Activated T-cell treated with anti-CD3 and anti-CD28 coated beads, Interleukin-2, amount 50 U/mL, for 4 hours (primary cell): ENCODE data around the gene MAPK10. TPM values are rescaled to one million over a fixed set of nuclear protein-coding genes. Genes with fewer than 3 reads are reported as not detected.
"Not testable (repeated sequence)": the region's sequence is repeated elsewhere in the genome, so short reads cannot be mapped to it uniquely, and the experiment has no call there.

Source experiments
- ATAC-seq, 2 donors: fragments of 200-7000 bp; cut with Tn5 transposase; one replicate each; pipeline ENCODE4 v1.10.0; 2021
- DNase-seq: peaks from one replicate; pipeline ENCODE4 v3.0.0-alpha.2; 2020
- H3K27me3 Mint-ChIP-seq: one replicate; pipeline ENCODE4 v1.8.0; 2021; ENCODE audit warnings: low read depth, mixed read lengths
- H3K36me3 Mint-ChIP-seq: one replicate; pipeline ENCODE4 v1.8.0; 2022; ENCODE audit warnings: mixed read lengths; ENCODE audit not compliant: insufficient read depth
- H3K4me1 Mint-ChIP-seq: one replicate; pipeline ENCODE4 v1.8.0; 2021; ENCODE audit warnings: low read depth, mixed read lengths
- H3K4me3 Mint-ChIP-seq: one replicate; pipeline ENCODE4 v1.8.0; 2021; ENCODE audit warnings: mild to moderate bottlenecking, moderate library complexity, mixed read lengths
- H3K9me3 Mint-ChIP-seq: one replicate; pipeline ENCODE4 v1.8.0; 2021; ENCODE audit warnings: mixed read lengths
- total RNA-seq, 3 donors: library from RNA; stranded (reverse); gene quantifications; one replicate each; pipeline ENCODE4 v1.2.1, GENCODE V29; 2021

Gene MAPK10
- total RNA-seq, 3 donors from 2014 or later: 0.27 to 0.55 TPM; not detected in 1

DNA sequence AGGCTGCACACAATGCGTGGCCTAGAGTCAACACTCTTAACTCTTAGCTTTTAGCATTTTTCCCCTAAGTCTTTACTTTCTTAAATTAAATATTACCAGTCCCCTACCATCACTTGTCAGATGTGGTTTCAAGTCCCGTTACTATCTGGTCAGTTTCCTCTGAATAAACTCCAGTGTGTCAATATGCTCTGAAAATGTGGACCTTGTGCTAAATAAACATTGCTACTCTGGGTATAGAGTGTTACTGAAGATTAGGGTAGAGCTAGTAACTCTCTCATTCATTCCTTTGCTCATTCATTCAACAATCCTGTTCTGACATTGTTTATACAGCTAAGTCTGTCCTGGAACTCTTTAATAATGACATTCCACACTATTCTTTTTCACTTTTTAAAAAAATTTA, 251.0 kb downstream of the MAPK10 start:
- Mint-ChIP-seq H3K36me3 (no peaks in the 10 kb centered on the region), H3K27me3 (no peaks in the 10 kb centered on the region), H3K4me1 (no peaks in the 10 kb centered on the region), H3K4me3 (no peak overlapping the region), H3K9me3 (peaks cover 18% of the 10 kb centered on the region)
- no peak for ATAC-seq
- DNase-seq: no peak

DNA sequence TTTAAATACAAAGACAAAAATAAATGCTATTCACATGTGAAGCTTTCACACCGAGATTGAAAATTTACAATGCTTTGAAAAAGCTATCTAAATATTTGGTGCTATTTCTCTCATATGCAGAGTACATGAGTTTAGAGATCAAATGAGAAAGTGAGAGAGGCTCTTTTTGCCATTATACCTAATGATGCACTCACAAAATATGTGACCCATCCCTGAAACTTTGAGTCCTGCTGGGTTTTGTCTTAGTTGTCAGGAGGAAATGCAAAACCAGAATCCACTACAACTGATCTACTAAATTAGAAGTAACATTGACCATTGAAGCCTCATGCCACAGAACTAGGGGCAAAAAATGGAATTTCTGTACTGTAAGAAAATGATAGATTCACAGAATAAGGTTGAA, 251.7 kb downstream of the MAPK10 start:
- no peaks in the 10 kb centered on the region for H3K27me3 Mint-ChIP-seq
- DNase-seq (no peak), ATAC-seq (no peak)
- H3K36me3 Mint-ChIP-seq: no peaks in the 10 kb centered on the region
- H3K9me3 Mint-ChIP-seq: peaks cover 13% of the 10 kb centered on the region
- H3K4me3 Mint-ChIP-seq: no peak overlapping the region
- no peaks in the 10 kb centered on the region for H3K4me1 Mint-ChIP-seq

DNA sequence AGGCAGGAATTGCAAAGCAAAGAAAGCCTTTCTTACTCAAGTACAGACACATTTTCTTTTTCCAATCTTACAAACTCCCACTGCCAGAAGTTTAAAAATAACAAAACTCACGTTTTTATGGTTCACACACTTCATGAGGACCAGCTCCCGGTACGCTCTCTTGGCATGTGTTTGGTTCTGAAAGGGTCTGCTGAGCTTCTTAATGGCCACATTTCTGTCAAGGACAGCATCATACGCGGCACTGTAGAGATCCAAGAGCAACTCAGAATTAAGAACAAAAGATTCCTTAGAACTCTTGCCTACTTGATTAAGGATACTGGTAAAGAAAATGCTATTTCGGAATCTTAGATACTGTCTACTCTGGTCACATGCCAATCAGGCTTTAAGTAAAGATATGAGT, 252.7 kb downstream of the MAPK10 start:
- Mint-ChIP-seq H3K36me3 (no peaks in the 10 kb centered on the region), H3K27me3 (no peaks in the 10 kb centered on the region), H3K4me1 (no peaks in the 10 kb centered on the region), H3K4me3 (no peak overlapping the region), H3K9me3 (peaks cover 6% of the 10 kb centered on the region)
- DNase-seq: no peak
- no peak for ATAC-seq

DNA sequence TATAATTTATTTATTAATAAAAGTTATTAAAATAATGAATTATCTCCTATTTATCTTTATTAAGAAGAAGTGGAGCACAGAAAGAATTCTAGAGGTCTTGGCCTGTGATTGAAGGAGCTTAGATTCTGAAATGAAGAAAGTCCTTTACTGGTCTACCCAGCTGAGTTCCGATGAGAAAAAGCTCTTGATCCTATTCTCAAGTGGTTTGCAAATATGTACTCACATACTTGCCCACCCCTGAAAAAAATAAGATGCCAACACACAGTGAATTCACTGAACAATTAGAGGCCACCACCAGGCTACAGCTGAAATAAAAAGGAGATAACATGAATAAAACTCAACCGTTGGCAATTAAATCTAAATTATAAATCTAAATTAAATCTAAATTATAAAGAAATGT, 253.4 kb downstream of the MAPK10 start:
- no peaks in the 10 kb centered on the region for H3K27me3 Mint-ChIP-seq
- H3K36me3 Mint-ChIP-seq: no peaks in the 10 kb centered on the region
- no peaks in the 10 kb centered on the region for H3K4me1 Mint-ChIP-seq
- H3K4me3 Mint-ChIP-seq: no peak overlapping the region
- peaks cover 5% of the 10 kb centered on the region for H3K9me3 Mint-ChIP-seq
- DNase-seq (no peak), ATAC-seq (no peak)

DNA sequence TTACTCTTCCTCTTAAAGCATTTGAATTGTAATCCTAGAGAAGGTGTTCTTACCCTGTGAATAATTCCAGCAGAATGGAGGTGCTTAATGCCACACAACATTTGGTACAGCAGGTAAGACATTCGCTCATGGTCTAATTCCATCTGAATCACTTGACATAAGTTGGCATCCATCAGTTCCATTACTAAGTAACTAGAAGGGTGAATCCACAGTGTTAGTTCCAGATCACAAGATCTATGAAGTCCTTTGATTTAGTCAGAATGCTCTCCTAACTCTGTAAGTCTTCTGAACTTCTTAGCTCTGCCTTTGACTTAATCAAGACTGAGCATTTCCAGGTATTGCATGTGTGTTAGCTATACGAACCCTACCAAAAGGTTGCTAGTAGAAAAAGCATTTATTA, 258.0 kb downstream of the MAPK10 start:
- ATAC-seq: no peak
- H3K27me3 Mint-ChIP-seq: no peaks in the 10 kb centered on the region
- no peak for DNase-seq
- no peak overlapping the region for H3K4me3 Mint-ChIP-seq
- H3K9me3 Mint-ChIP-seq: no peaks in the 10 kb centered on the region
- H3K36me3 Mint-ChIP-seq: no peaks in the 10 kb centered on the region
- no peaks in the 10 kb centered on the region for H3K4me1 Mint-ChIP-seq

DNA sequence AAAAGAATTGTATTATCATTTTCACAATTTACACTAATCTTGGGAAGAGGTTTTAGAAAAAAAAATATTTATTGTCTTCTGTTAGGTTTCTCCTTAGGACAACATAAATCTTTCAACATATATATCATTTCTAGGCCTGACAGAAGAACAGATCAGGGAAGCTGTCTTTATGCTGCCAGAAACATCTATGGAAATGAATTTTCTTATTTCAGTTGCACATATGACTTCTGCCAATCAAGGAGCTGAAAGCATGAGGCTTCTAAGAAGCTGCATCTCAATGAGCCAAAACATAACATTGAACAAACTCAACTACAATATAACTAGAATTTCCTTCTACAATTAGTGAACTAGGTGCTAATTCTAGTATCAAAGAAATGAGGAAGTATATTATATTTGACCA, 258.4 kb downstream of the MAPK10 start:
- Mint-ChIP-seq H3K27me3 (no peaks in the 10 kb centered on the region), H3K36me3 (no peaks in the 10 kb centered on the region), H3K4me1 (no peaks in the 10 kb centered on the region), H3K4me3 (no peak overlapping the region), H3K9me3 (no peaks in the 10 kb centered on the region)
- ATAC-seq: no peak
- no peak for DNase-seq

DNA sequence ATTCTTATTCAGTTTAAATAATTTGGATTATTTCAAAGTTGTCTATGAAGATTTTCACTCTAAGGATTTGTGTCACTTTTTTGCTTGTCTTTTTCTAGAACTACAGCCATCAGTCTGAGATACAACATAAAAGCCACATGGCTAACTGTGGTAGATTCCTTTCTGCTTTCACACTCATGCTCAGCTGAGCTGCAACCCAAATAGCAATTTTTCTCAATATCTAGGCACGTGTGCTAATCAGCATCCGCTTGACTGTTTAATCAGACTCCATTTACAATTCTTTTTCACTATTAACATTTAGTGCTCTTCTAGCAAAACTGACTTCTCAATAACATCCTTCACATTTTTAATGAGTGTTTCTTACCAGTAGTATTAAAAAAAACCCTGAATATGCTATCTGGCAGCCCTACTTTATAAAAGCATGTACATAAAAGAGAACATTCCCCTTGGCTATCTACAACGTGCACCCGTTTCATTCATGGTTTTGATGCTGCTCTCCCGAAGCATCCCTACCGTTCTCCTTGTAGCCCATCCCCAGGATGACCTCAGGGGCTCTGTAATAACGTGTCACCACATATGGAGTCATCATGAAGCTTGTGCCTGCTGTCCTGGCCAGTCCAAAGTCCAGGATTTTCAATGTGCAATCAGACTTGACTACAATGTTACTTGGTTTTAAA, 259.2 kb downstream of the MAPK10 start:
- no peak for DNase-seq
- no peak for ATAC-seq
- Mint-ChIP-seq H3K27me3 (no peaks in the 10 kb centered on the region), H3K4me3 (no peak overlapping the region), H3K4me1 (no peaks in the 10 kb centered on the region), H3K9me3 (no peaks in the 10 kb centered on the region), H3K36me3 (no peaks in the 10 kb centered on the region)

DNA sequence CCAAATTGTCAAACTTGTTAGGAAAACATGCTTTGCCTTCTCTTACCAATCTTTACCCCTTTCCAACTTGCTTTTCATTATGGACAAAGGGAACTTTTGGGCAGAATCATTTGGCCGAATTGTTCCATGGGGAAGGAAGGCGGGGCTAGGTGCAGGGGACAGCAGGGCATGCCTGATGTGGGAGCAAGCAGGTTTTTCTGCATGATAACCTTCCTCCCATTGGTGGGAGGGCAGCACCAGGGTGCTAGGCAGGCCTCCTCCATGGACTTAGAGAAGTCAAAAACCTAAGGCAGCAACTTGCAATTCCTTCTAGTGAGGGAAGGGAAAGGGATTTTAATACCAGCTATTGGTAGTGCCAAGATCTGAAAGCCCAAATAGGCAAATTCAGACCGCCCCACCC, 260.5 kb downstream of the MAPK10 start:
- ATAC-seq (no peak), DNase-seq (no peak)
- Mint-ChIP-seq H3K27me3 (no peaks in the 10 kb centered on the region), H3K4me1 (no peaks in the 10 kb centered on the region), H3K9me3 (no peaks in the 10 kb centered on the region), H3K4me3 (no peak overlapping the region), H3K36me3 (no peaks in the 10 kb centered on the region)

DNA sequence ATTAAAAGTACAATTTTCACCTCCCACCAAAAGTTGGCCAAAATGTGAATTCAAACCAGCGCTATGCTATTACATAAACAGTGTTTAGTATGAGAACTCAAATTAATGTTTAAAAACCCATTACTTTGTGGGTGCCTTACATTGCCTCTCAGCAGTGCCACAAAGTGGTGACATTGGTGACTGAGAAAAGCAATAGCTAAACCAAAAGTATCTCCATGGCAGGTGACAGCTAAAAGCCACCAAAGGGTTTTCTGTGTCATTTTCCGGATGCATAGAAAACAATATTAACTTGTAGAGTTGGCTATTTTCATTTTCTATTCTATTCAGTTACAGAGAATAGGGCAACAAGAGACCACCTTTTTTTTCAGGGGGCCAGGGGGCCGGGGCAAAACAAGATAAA, 261.2 kb downstream of the MAPK10 start:
- Mint-ChIP-seq H3K36me3 (no peaks in the 10 kb centered on the region), H3K27me3 (no peaks in the 10 kb centered on the region), H3K9me3 (no peaks in the 10 kb centered on the region), H3K4me1 (no peaks in the 10 kb centered on the region), H3K4me3 (no peak overlapping the region)
- ATAC-seq: no peak
- no peak for DNase-seq

DNA sequence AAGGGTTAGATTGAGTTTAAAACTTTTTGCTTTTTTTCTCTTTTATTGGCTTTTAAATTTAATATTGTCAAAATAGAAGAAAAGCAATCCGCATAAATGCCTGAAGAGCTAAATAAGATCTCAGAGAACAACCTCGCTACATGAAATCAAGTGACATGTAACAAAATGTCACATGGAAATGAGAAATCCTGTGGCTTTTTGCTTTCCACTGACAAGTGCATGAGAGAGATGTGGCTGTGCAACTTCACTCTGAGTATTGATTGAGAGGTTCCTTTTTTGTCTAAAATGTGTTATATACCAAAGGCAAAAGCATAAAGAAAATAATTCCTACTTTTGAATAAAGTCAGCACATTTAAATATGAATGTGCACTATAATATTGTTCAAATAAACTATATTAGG, 263.5 kb downstream of the MAPK10 start:
- no peaks in the 10 kb centered on the region for H3K36me3 Mint-ChIP-seq
- no peak for DNase-seq
- H3K4me3 Mint-ChIP-seq: no peak overlapping the region
- H3K4me1 Mint-ChIP-seq: no peaks in the 10 kb centered on the region
- H3K9me3 Mint-ChIP-seq: no peaks in the 10 kb centered on the region
- ATAC-seq: no peak
- no peaks in the 10 kb centered on the region for H3K27me3 Mint-ChIP-seq

DNA sequence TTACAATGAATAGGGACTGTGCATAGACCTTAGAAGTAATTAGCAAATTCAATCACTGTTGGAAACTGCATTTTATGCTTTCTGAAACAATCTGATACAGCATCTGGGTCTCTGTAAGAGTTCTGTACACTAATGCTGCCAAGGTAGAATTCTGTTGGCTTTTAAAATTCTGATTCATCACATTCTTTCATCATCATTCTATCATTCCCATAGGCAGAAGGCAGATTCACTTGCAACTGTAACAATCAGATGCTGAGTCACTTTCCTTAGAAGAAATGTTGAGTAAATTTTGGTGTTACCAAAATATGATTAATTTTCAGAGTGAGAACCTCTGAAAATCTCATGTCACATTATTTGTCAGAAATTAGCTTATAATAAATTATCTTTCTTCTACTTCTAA, 267.2 kb downstream of the MAPK10 start:
- no peak for ATAC-seq
- H3K4me3 Mint-ChIP-seq: no peak overlapping the region

DNA sequence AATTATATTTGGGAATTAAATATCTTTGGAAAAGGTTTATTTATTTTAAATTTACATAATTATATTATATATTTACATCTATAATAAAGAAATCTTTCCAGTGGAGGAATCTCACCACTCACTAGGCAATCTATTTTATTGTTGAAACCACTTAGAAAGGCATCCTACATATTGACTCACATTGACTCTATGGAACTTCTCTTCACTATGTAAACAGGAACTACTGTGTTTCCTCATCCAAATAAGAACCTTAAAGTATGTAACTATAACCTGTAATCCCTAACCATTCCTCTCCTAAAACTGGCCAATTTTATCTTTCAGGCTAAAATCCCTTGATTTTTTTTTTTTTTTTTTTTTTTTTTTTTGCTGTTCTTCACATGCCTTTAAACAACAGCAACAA, 268.7 kb downstream of the MAPK10 start:
- DNase-seq (no peak), ATAC-seq (no peak)
- Mint-ChIP-seq H3K27me3 (no peaks in the 10 kb centered on the region), H3K4me1 (no peaks in the 10 kb centered on the region), H3K36me3 (no peaks in the 10 kb centered on the region), H3K4me3 (no peak overlapping the region), H3K9me3 (peaks cover 4% of the 10 kb centered on the region)

More for the DNA sequence above, 267.2 kb downstream of the MAPK10 start:
- no peaks in the 10 kb centered on the region for H3K4me1 Mint-ChIP-seq
- H3K9me3 Mint-ChIP-seq: peaks cover 4% of the 10 kb centered on the region
- DNase-seq: no peak
- H3K36me3 Mint-ChIP-seq: no peaks in the 10 kb centered on the region
- no peaks in the 10 kb centered on the region for H3K27me3 Mint-ChIP-seq

DNA sequence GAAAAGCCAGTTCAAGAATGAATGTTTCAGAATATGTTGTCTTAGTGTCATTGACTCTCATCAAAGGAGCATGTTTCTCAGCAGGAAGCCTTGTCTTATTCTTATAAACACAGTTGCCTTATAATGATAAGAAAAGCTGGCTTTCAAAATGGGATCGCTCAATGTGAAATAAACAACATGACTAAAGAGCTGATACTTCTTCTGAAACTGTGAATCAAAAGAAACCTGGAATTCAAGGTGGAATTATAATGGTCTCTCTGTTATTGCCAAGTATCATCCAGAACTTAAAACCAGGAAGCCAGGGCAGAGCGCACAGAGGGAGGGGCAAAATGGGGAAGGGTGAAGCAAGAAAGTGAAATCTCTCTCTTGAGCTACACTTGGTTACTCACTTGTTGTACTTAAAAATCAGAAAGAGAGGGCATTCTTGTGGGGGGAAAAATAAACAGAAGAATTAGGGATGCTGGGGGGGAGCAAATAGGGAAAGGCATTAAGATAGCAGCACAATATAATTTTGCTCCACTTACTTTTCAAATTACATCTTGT, 270.0 kb downstream of the MAPK10 start:
- Mint-ChIP-seq H3K36me3 (no peaks in the 10 kb centered on the region), H3K9me3 (peaks cover 4% of the 10 kb centered on the region), H3K27me3 (no peaks in the 10 kb centered on the region), H3K4me3 (no peak overlapping the region), H3K4me1 (no peaks in the 10 kb centered on the region)
- ATAC-seq (no peak), DNase-seq (no peak)

DNA sequence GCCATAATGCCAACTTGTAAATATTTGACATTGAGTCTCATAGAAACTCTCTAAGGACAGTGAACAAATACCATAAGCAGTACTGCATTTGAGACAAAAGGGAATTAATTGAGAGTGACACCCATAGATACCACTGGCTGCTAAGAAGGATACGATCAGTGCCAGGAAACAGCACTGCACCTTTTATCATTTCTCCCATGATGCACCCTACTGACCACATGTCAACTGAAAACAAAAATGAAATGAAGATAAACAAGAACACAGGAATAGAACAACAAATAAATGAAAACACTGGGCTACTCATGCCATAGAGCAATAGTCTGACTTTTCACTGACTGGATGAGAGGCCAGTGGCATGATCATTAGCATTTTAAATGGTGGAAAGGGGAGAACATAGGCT, 270.8 kb downstream of the MAPK10 start:
- no peaks in the 10 kb centered on the region for H3K4me1 Mint-ChIP-seq
- no peak for ATAC-seq

DNA sequence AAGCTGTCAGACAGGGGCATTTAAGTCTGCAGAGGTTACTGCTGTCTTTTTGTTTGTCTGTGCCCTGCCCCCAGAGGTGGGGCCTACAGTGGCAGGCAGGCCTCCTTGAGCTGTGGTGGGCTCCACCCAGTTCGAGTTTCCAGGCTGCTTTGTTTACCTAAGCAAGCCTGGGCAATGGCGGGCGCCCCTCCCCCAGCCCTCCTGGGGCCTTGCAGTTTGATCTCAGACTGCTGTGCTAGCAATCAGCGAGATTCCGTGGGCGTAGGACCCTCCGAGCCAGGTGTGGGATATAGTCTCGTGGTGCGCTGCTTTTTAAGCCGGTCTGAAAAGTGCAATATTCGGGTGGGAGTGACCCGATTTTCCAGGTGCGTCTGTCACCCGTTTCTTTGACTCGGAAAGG, 284.1 kb downstream of the MAPK10 start:
- H3K4me1 Mint-ChIP-seq, ATAC-seq, H3K36me3 Mint-ChIP-seq, H3K9me3 Mint-ChIP-seq, H3K27me3 Mint-ChIP-seq, H3K4me3 Mint-ChIP-seq, DNase-seq: not testable (repeated sequence)

More for the DNA sequence above, 270.8 kb downstream of the MAPK10 start:
- no peak overlapping the region for H3K4me3 Mint-ChIP-seq
- peaks cover 4% of the 10 kb centered on the region for H3K9me3 Mint-ChIP-seq
- H3K36me3 Mint-ChIP-seq: no peaks in the 10 kb centered on the region
- no peaks in the 10 kb centered on the region for H3K27me3 Mint-ChIP-seq
- DNase-seq: no peak
